GM12875 (cell line): Measurements from ENCODE around the gene TEX53.

ENCODE experiments used
- H3K4me3 ChIP-seq: one replicate; pipeline ENCODE4 v1.5.1; 2011; ENCODE audit warnings: low read depth, low read length, control low read depth
- CTCF ChIP-seq: IDR thresholded peaks from 2 replicates; pipeline ENCODE4 v1.5.1; 2011; ENCODE audit warnings: low read depth, mild to moderate bottlenecking, control low read depth, inconsistent platforms, low read length, moderate library complexity, borderline replicate concordance; ENCODE audit not compliant: insufficient read depth

TEX53 gene

GRCh38 chr9:114688909-114689610 lies 31.5 kb upstream of the TEX53 start:
- H3K4me3 ChIP-seq, result no peak overlapping the region
- no peak for TF ChIP-seq CTCF

GRCh38 chr9:114688379-114688778 lies 30.8 kb upstream of the TEX53 start:
- H3K4me3 ChIP-seq, result no peak overlapping the region
- TF ChIP-seq CTCF, result no peak

- TF ChIP-seq CTCF, result no peak
- no peak overlapping the region for H3K4me3 ChIP-seq
These were observed 29.4 kb upstream of the TEX53 start for GRCh38 chr9:114687034-114687433.

GRCh38 chr9:114685951-114686350 lies 28.3 kb upstream of the TEX53 start:
- H3K4me3 ChIP-seq, result no peak overlapping the region
- TF ChIP-seq CTCF, result no peak

- no peak overlapping the region for H3K4me3 ChIP-seq
- no peak for TF ChIP-seq CTCF
These were observed 26.4 kb upstream of the TEX53 start for GRCh38 chr9:114684036-114684435.

- TF ChIP-seq CTCF, result no peak
- H3K4me3 ChIP-seq, result no peak overlapping the region
These were observed 25.2 kb upstream of the TEX53 start for GRCh38 chr9:114682846-114683245.

- peak; percentile 82 for TF ChIP-seq CTCF
- no peak within 1 kb of the TSS for H3K4me3 ChIP-seq
These were observed 24.2 kb upstream of the TEX53 start, which contains the start of gene TEX48 for GRCh38 chr9:114681594-114682332. Gene TEX48, minus strand, starts transcription at chr9:114682192. Its CDS starts 10,469 bp downstream, at chr9:114671723.
